Measurements from ENCODE around the gene ANKRD40CL. TPM values are rescaled to one million over a fixed set of nuclear protein-coding genes. Genes with fewer than 3 reads are reported as not detected.

The ANKRD40CL gene
- polyA plus RNA-seq, 1 of the 3 experiments (the other 2 are of a cell fraction), result not detected

DNA sequence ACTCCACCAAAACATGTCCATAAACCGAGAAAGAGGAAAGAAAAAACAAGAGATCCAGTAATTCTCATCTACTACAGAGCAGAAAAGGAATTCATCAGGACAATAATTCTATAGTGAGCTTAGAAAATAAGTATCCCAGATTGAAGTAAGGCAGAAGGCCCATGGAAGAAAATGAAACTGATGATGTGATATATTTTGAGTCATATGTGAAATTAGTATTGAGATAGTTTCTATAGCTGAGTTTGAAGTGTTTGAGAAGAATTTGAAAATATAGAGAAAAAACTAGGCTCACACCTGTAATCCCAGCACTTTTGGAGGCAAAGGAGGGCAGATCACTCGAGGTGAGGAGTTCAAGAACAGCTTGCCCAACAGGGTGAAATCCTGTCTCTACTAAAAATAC, 28.2 kb downstream of the ANKRD40CL start:
- H3K27ac ChIP-seq (ENCODE audit: low read depth in 2 of 2, low read length in 1 of 2), result no peak overlapping the region
- no peak overlapping the region for H3K4me3 ChIP-seq (ENCODE audit: low read depth in 2 of 2, low read length in 1 of 2)
- peaks cover 84% of the 10 kb centered on the region for H3K79me2 ChIP-seq (ENCODE audit: insufficient read depth)
- H3K4me1 ChIP-seq (ENCODE audit: control insufficient read depth in 1 of 2, insufficient read depth in 2 of 2, low read depth in 1 of 2, low read length in 1 of 2), result no peaks in the 10 kb centered on the region; a peak in 2 of 4 replicates
- H3K9me3 ChIP-seq, result no peaks in the 10 kb centered on the region
- H3K9ac ChIP-seq, result no peak overlapping the region
- H3K36me3 ChIP-seq (replicated peaks in 1 of 2; ENCODE audit: control insufficient read depth in 1 of 2, insufficient read depth in 2 of 2, low read length in 1 of 2), result peaks cover 68 to 70% of the 10 kb centered on the region in 2 experiments
- TF ChIP-seq SMC3 (IDR thresholded peaks at IDR 0.05; ENCODE audit: low read depth, low read length) (no peak), JUND (IDR thresholded peaks at IDR 0.05) (no peak), YY1 (IDR thresholded peaks at IDR 0.05; ENCODE audit: low read depth) (no peak), RAD21 (IDR thresholded peaks at IDR 0.05; ENCODE audit: low read length) (no peak), CHD2 (IDR thresholded peaks at IDR 0.05; ENCODE audit: low read length, partially characterized antibody) (no peak), EP300 (IDR thresholded peaks at IDR 0.05; ENCODE audit: borderline replicate concordance in 1 of 2, low read depth in 1 of 2, low read length in 1 of 2) (no peak), FOXM1 (IDR thresholded peaks at IDR 0.05; ENCODE audit: low read depth) (no peak)
- TF ChIP-seq, protein P1, sequence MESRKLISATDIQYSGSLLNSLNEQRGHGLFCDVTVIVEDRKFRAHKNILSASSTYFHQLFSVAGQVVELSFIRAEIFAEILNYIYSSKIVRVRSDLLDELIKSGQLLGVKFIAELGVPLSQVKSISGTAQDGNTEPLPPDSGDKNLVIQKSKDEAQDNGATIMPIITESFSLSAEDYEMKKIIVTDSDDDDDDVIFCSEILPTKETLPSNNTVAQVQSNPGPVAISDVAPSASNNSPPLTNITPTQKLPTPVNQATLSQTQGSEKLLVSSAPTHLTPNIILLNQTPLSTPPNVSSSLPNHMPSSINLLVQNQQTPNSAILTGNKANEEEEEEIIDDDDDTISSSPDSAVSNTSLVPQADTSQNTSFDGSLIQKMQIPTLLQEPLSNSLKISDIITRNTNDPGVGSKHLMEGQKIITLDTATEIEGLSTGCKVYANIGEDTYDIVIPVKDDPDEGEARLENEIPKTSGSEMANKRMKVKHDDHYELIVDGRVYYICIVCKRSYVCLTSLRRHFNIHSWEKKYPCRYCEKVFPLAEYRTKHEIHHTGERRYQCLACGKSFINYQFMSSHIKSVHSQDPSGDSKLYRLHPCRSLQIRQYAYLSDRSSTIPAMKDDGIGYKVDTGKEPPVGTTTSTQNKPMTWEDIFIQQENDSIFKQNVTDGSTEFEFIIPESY (IDR thresholded peaks at IDR 0.05; ENCODE audit: borderline replicate concordance, low read depth), result no peak
- TF ChIP-seq, protein P2, sequence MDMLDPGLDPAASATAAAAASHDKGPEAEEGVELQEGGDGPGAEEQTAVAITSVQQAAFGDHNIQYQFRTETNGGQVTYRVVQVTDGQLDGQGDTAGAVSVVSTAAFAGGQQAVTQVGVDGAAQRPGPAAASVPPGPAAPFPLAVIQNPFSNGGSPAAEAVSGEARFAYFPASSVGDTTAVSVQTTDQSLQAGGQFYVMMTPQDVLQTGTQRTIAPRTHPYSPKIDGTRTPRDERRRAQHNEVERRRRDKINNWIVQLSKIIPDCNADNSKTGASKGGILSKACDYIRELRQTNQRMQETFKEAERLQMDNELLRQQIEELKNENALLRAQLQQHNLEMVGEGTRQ (IDR thresholded peaks at IDR 0.05; ENCODE audit: borderline replicate concordance, low read depth, low read length), result no peak
- H2AFZ ChIP-seq (ENCODE audit: low read depth), result no peak overlapping the region
- ChIA-PET CTCF (interaction anchor here (1.5 kb wide), 1 partner anchor 44 kb away, joined by 6 read pairs; no protein-coding TSS in a partner anchor), POLR2A (no interaction called here)
- peaks cover 72% of the 10 kb centered on the region for H4K20me1 ChIP-seq (ENCODE audit: insufficient read depth)
- no peaks in the 10 kb centered on the region for H3K9me2 ChIP-seq
- H3F3A ChIP-seq (replicated peaks; ENCODE audit: insufficient read depth), result peaks cover 24% of the 10 kb centered on the region
- no peaks in the 10 kb centered on the region for H3K27me3 ChIP-seq (ENCODE audit: insufficient read depth)
- no peak overlapping the region for H3K4me2 ChIP-seq
- 84% methylated on average over 2 of the region's 2 CpGs for WGBS (ENCODE audit: low lambda C conversion rate)
- no peak for DNase-seq

DNA sequence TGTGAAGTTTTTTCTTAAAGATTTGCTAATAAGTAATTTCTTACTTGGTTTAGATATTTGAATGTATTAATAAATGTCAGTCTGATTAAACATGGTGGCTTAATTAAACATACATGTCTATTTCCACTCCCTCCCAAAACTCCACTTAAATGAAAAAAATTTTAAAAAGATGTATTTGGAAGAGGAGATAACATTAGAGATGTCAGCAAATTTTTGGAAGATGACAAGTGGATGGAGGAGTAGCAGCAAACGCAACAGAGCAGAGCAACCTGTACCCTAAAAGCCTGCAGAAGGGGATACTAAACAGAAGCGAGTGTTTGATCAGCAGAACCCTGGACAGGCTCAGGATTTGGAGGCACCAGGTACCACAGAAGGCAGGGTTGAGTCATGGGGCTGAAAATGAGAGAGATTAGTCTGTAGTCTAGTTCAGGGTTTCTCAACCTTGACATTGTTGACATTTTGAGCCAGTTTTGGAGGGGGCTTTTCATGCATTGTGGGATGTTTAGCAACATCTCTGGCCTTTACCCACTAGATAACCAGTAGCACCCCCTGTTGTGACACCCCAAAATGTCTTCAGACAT, 30.1 kb downstream of the ANKRD40CL start:
- H4K20me1 ChIP-seq (ENCODE audit: insufficient read depth), result peaks cover 91% of the 10 kb centered on the region
- H3K9ac ChIP-seq, result no peak overlapping the region
- DNase-seq, result no peak
- no peaks in the 10 kb centered on the region; a peak in 2 of 4 replicates for H3K4me1 ChIP-seq (ENCODE audit: control insufficient read depth in 1 of 2, insufficient read depth in 2 of 2, low read depth in 1 of 2, low read length in 1 of 2)
- ChIA-PET CTCF (no interaction called here), POLR2A (no interaction called here)
- no peak overlapping the region for H3K27ac ChIP-seq (ENCODE audit: low read depth in 2 of 2, low read length in 1 of 2)
- H3K9me2 ChIP-seq, result no peaks in the 10 kb centered on the region
- no peaks in the 10 kb centered on the region for H3K9me3 ChIP-seq
- no peak overlapping the region for H2AFZ ChIP-seq (ENCODE audit: low read depth)
- peaks cover 14% of the 10 kb centered on the region for H3F3A ChIP-seq (replicated peaks; ENCODE audit: insufficient read depth)
- H3K27me3 ChIP-seq (ENCODE audit: insufficient read depth), result no peaks in the 10 kb centered on the region
- H3K4me2 ChIP-seq, result no peak overlapping the region
- H3K36me3 ChIP-seq (replicated peaks in 1 of 2; ENCODE audit: control insufficient read depth in 1 of 2, insufficient read depth in 2 of 2, low read length in 1 of 2), result peaks cover 54% of the 10 kb centered on the region in 2 experiments
- no peak for TF ChIP-seq FOXM1 (IDR thresholded peaks at IDR 0.05; ENCODE audit: low read depth)
- no peak for TF ChIP-seq TCF12 (IDR thresholded peaks at IDR 0.05)
- peaks cover 100% of the 10 kb centered on the region for H3K79me2 ChIP-seq (ENCODE audit: insufficient read depth)
- WGBS (ENCODE audit: low lambda C conversion rate), result 96% methylated on average over 2 of the region's 2 CpGs
- no peak overlapping the region for H3K4me3 ChIP-seq (ENCODE audit: low read depth in 2 of 2, low read length in 1 of 2)
